ENCODE results near the gene LACTB. TPM values are rescaled to one million over a fixed set of nuclear protein-coding genes. Genes with fewer than 3 reads are reported as not detected.

LACTB gene
- 16.6 TPM for polyA plus RNA-seq (ENCODE audit: insufficient read length)

GRCh38 chr15:63121382-63122001, at the start of gene LACTB:
LACTB (plus strand) TSS chr15:63121861; CDS start chr15:63121872, 11 bp downstream.
- DNase-seq (ENCODE audit: low read depth): peak; percentile 58

GRCh38 chr15:63072023-63072650, 49.5 kb upstream of the LACTB start:
- DNase-seq (ENCODE audit: low read depth): no peak

- no peak for DNase-seq (ENCODE audit: low read depth)
Measured at GRCh38 chr15:63072809-63073277, 48.8 kb upstream of the LACTB start.

- no peak for DNase-seq (ENCODE audit: low read depth)
Measured at GRCh38 chr15:63073497-63074172, 48.0 kb upstream of the LACTB start.

GRCh38 chr15:63075015-63075983, 46.4 kb upstream of the LACTB start:
- no peak for DNase-seq (ENCODE audit: low read depth)

GRCh38 chr15:63075984-63076713, 45.5 kb upstream of the LACTB start:
- DNase-seq (ENCODE audit: low read depth): no peak

- no peak for DNase-seq (ENCODE audit: low read depth)
Measured at GRCh38 chr15:63076714-63077046, 45.0 kb upstream of the LACTB start.

GRCh38 chr15:63077952-63078351, 43.7 kb upstream of the LACTB start:
- DNase-seq (ENCODE audit: low read depth): no peak

- no peak for DNase-seq (ENCODE audit: low read depth)
Measured at GRCh38 chr15:63079947-63080626, 41.6 kb upstream of the LACTB start.

GRCh38 chr15:63080634-63081250, 40.9 kb upstream of the LACTB start:
- no peak for DNase-seq (ENCODE audit: low read depth)

- DNase-seq (ENCODE audit: low read depth): no peak
Measured at GRCh38 chr15:63082366-63082765, 39.3 kb upstream of the LACTB start.

GRCh38 chr15:63083044-63083443, 38.6 kb upstream of the LACTB start:
- no peak for DNase-seq (ENCODE audit: low read depth)

GRCh38 chr15:63083541-63083940, 38.1 kb upstream of the LACTB start:
- DNase-seq (ENCODE audit: low read depth): no peak

GRCh38 chr15:63084806-63085205, 36.9 kb upstream of the LACTB start:
- no peak for DNase-seq (ENCODE audit: low read depth)

- DNase-seq (ENCODE audit: low read depth): no peak
Measured at GRCh38 chr15:63085289-63085688, 36.4 kb upstream of the LACTB start.

GRCh38 chr15:63086271-63086670, 35.4 kb upstream of the LACTB start:
- DNase-seq (ENCODE audit: low read depth): no peak

GRCh38 chr15:63086947-63087346, 34.7 kb upstream of the LACTB start:
- no peak for DNase-seq (ENCODE audit: low read depth)

GRCh38 chr15:63088533-63089245, 33.0 kb upstream of the LACTB start:
- no peak for DNase-seq (ENCODE audit: low read depth)

GRCh38 chr15:63089260-63090043, 32.2 kb upstream of the LACTB start:
- DNase-seq (ENCODE audit: low read depth): peak; percentile 80
